ENCODE measurements around the gene NXN.
"Not testable (repeated sequence)": the region's sequence is repeated elsewhere in the genome, so short reads cannot be mapped to it uniquely, and the experiment has no call there.

The NXN gene

DNA sequence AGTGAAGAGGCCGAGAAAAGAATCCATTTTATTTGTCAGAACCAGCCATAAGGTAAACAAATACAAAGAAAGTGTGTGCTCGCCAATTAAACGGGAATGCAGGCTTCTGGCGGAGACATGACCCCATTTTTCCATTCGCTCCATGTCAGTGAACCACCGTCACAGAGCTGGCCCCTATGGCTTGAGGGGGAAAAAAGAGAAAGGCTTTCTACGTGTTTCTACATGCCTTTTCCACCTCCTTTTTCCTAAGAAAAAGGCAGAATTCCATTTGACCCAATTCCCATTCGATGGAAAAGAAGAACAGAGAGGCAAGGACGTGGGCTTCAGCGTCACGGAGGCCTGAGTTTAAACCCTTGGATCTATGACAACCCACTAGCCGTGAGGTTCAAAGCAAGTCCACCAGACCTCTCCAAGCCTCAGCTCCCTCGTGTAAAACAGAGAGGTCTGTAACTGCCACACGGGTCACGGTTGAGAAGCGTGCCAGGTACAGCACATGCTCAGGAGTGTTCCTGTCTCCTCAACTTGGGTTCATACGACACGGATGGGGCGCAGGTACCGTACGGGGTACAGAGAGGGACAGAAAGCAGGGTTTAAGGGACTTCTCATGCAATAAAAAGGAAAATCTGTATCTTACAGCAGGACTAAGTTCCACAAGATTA, 91.9 kb downstream of the NXN start:
- no peaks in the 10 kb centered on the region for H3K27me3 ChIP-seq (ENCODE audit: insufficient read depth, low read length)
- no peaks in the 10 kb centered on the region; the same call in 1 of the 2 replicates for H3K4me1 ChIP-seq (ENCODE audit: insufficient read depth, low read length)
- H3K36me3 ChIP-seq (ENCODE audit: insufficient read depth, low read depth, low read length) = no peaks in the 10 kb centered on the region
- H3K27ac ChIP-seq (ENCODE audit: low read length) = no peak overlapping the region
- no peak overlapping the region for H3K4me3 ChIP-seq (ENCODE audit: low read length)
- no peaks in the 10 kb centered on the region for H3K9me3 ChIP-seq (ENCODE audit: insufficient read depth, low read depth, low read length)
- H3K9ac ChIP-seq (ENCODE audit: low read depth, low read length) = no peak overlapping the region

DNA sequence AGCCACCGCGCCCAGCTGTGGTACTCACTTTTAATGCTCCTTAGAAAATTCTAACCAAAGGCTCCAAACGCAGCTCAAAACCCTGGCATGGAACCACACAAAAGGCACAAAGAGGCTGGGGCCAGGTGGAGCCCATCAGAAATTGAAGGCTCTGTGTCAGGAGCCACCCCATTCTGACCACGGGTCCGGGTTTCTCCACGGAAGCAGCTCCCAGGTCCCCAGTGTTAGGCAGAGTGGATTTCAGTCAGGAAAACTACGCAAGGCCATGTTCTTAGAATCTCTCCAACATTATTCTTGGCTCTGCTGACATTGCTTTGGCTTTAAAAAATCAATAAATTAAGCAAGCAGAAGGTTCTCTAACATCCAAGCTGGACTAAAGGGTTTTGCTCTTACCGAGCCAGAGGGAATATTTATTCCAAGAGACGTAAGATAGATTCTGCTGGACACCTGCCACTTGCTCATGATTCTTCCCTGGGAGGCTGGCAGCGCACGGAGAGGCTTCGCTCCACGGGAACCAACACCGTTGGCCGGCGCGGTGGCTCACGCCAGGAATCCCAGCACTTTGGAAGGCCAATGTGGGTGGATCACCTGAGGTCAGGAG, 93.5 kb downstream of the NXN start:
- H3K27me3 ChIP-seq (ENCODE audit: insufficient read depth, low read length) = no peaks in the 10 kb centered on the region
- no peaks in the 10 kb centered on the region for H3K36me3 ChIP-seq (ENCODE audit: insufficient read depth, low read depth, low read length)
- H3K4me3 ChIP-seq (ENCODE audit: low read length) = no peak overlapping the region
- no peak overlapping the region for H3K27ac ChIP-seq (ENCODE audit: low read length)
- peaks cover 4% of the 10 kb centered on the region; the same call in 1 of the 2 replicates for H3K4me1 ChIP-seq (ENCODE audit: insufficient read depth, low read length)
- no peaks in the 10 kb centered on the region for H3K9me3 ChIP-seq (ENCODE audit: insufficient read depth, low read depth, low read length)
- H3K9ac ChIP-seq (ENCODE audit: low read depth, low read length) = no peak overlapping the region

DNA sequence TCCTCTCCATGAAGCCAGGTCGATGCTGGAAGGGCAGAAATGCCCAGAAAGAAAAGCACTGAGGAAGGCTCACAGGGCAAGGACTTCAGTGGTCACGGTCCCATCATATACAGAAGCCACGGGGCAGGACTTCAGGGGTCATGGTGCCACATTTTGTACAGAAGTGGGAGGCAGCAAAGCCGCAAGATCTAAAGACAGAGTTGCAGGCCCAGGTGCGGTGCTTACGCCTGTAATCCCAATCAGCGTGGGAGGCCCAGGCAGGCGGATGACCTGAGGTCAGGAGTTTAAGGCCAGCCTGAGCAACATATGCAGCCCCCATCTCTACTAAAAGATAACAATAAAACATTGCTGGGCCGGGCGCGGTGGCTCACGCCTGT, 96.0 kb downstream of the NXN start:
- Histone ChIP-seq H3K27me3 (ENCODE audit: insufficient read depth, low read length) (no peaks in the 10 kb centered on the region), H3K9me3 (ENCODE audit: insufficient read depth, low read depth, low read length) (no peaks in the 10 kb centered on the region), H3K9ac (ENCODE audit: low read depth, low read length) (no peak overlapping the region; the same call in 1 of the 2 replicates), H3K27ac (ENCODE audit: low read length) (no peak overlapping the region), H3K36me3 (ENCODE audit: insufficient read depth, low read depth, low read length) (no peaks in the 10 kb centered on the region), H3K4me1 (ENCODE audit: insufficient read depth, low read length) (peaks cover 12% of the 10 kb centered on the region; the same call in 1 of the 2 replicates), H3K4me3 (ENCODE audit: low read length) (no peak overlapping the region)

- Histone ChIP-seq H3K9ac (ENCODE audit: low read depth, low read length) (no peak overlapping the region), H3K27me3 (ENCODE audit: insufficient read depth, low read length) (no peaks in the 10 kb centered on the region), H3K36me3 (ENCODE audit: insufficient read depth, low read depth, low read length) (no peaks in the 10 kb centered on the region), H3K4me1 (ENCODE audit: insufficient read depth, low read length) (peaks cover 12% of the 10 kb centered on the region; the same call in 1 of the 2 replicates), H3K27ac (ENCODE audit: low read length) (no peak overlapping the region), H3K9me3 (ENCODE audit: insufficient read depth, low read depth, low read length) (no peaks in the 10 kb centered on the region), H3K4me3 (ENCODE audit: low read length) (no peak overlapping the region)
Measured at GRCh38 chr17:882827-883585, 96.6 kb downstream of the NXN start.

DNA sequence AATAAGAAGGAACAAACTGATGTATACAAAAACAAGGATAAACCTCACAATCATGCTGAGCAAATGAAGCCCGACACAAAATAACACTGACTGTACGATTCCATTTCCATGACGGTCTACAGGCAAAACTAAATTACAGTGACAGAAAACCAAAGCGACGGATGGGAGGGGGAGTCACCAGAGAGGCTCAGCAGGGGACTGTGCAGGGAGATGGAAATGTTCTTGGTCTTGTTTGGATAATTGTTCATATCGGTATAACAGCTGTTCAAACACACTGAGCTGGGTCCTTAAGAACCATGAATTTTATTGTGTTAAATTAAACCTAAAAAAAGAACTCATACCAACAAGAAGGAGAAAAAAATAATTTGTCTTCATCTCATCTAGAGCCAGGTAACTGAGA, 97.8 kb downstream of the NXN start:
- Histone ChIP-seq H3K9me3 (ENCODE audit: insufficient read depth, low read depth, low read length) (no peaks in the 10 kb centered on the region), H3K4me1 (ENCODE audit: insufficient read depth, low read length) (peaks cover 17% of the 10 kb centered on the region; the same call in 1 of the 2 replicates), H3K36me3 (ENCODE audit: insufficient read depth, low read depth, low read length) (no peaks in the 10 kb centered on the region), H3K27ac (ENCODE audit: low read length) (no peak overlapping the region), H3K9ac (ENCODE audit: low read depth, low read length) (no peak overlapping the region), H3K27me3 (ENCODE audit: insufficient read depth, low read length) (no peaks in the 10 kb centered on the region), H3K4me3 (ENCODE audit: low read length) (no peak overlapping the region)

GRCh38 chr17:880443-881269, 98.9 kb downstream of the NXN start:
- H3K9me3 ChIP-seq (ENCODE audit: insufficient read depth, low read depth, low read length) = no peaks in the 10 kb centered on the region
- H3K27me3 ChIP-seq (ENCODE audit: insufficient read depth, low read length) = no peaks in the 10 kb centered on the region
- no peak overlapping the region for H3K9ac ChIP-seq (ENCODE audit: low read depth, low read length)
- H3K4me3 ChIP-seq (ENCODE audit: low read length) = no peak overlapping the region
- peaks cover 17% of the 10 kb centered on the region; the same call in 1 of the 2 replicates for H3K4me1 ChIP-seq (ENCODE audit: insufficient read depth, low read length)
- no peak overlapping the region for H3K27ac ChIP-seq (ENCODE audit: low read length)
- H3K36me3 ChIP-seq (ENCODE audit: insufficient read depth, low read depth, low read length) = no peaks in the 10 kb centered on the region

- H3K27ac ChIP-seq (ENCODE audit: low read length) = no peak overlapping the region
- H3K9me3 ChIP-seq (ENCODE audit: insufficient read depth, low read depth, low read length) = no peaks in the 10 kb centered on the region
- H3K4me1 ChIP-seq (ENCODE audit: insufficient read depth, low read length) = peaks cover 17% of the 10 kb centered on the region; the same call in 1 of the 2 replicates
- peak overlapping the region; percentile 7; the same call in 1 of the 2 replicates for H3K9ac ChIP-seq (ENCODE audit: low read depth, low read length)
- H3K36me3 ChIP-seq (ENCODE audit: insufficient read depth, low read depth, low read length) = no peaks in the 10 kb centered on the region
- no peaks in the 10 kb centered on the region for H3K27me3 ChIP-seq (ENCODE audit: insufficient read depth, low read length)
- H3K4me3 ChIP-seq (ENCODE audit: low read length) = no peak overlapping the region
Measured at GRCh38 chr17:879546-880442, 99.8 kb downstream of the NXN start.

- Histone ChIP-seq H3K9ac (ENCODE audit: low read depth, low read length) (no peak overlapping the region), H3K27ac (ENCODE audit: low read length) (no peak overlapping the region), H3K9me3 (ENCODE audit: insufficient read depth, low read depth, low read length) (no peaks in the 10 kb centered on the region), H3K36me3 (ENCODE audit: insufficient read depth, low read depth, low read length) (no peaks in the 10 kb centered on the region), H3K27me3 (ENCODE audit: insufficient read depth, low read length) (no peaks in the 10 kb centered on the region), H3K4me3 (ENCODE audit: low read length) (no peak overlapping the region), H3K4me1 (ENCODE audit: insufficient read depth, low read length) (peaks cover 17% of the 10 kb centered on the region; the same call in 1 of the 2 replicates)
Measured at GRCh38 chr17:877630-878029, 101.9 kb downstream of the NXN start.

DNA sequence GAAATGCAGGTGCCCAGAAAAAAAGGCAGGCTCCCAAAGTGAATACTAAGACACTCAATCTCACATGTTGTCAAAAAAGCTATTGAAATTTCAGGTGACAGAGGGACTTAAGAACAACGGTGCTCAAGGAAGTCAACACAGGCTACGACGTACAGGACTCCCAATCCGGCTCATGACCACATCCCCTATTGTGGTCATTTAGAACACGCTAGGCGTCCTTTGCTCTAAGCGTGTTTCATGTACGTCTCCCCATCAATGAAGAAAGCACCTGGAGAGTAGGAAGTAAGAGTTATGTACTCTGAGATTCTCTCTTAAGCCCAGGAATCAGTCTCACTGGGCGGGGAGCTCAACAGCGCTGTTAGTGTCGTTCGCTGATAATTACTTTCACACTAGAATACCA, 103.3 kb downstream of the NXN start:
- no peak overlapping the region for H3K27ac ChIP-seq (ENCODE audit: low read length)
- no peaks in the 10 kb centered on the region for H3K27me3 ChIP-seq (ENCODE audit: insufficient read depth, low read length)
- no peak overlapping the region for H3K4me3 ChIP-seq (ENCODE audit: low read length)
- H3K36me3 ChIP-seq (ENCODE audit: insufficient read depth, low read depth, low read length) = no peaks in the 10 kb centered on the region
- no peak overlapping the region for H3K9ac ChIP-seq (ENCODE audit: low read depth, low read length)
- peaks cover 15% of the 10 kb centered on the region; the same call in 1 of the 2 replicates for H3K4me1 ChIP-seq (ENCODE audit: insufficient read depth, low read length)
- H3K9me3 ChIP-seq (ENCODE audit: insufficient read depth, low read depth, low read length) = no peaks in the 10 kb centered on the region

GRCh38 chr17:874590-874989, 105.0 kb downstream of the NXN start:
- H3K9ac ChIP-seq (ENCODE audit: low read depth, low read length); H3K27me3 ChIP-seq (ENCODE audit: insufficient read depth, low read length); H3K36me3 ChIP-seq (ENCODE audit: insufficient read depth, low read depth, low read length); H3K9me3 ChIP-seq (ENCODE audit: insufficient read depth, low read depth, low read length); H3K4me1 ChIP-seq (ENCODE audit: insufficient read depth, low read length); H3K4me3 ChIP-seq (ENCODE audit: low read length); H3K27ac ChIP-seq (ENCODE audit: low read length): not testable (repeated sequence)

Data from iPS-20b (cell line).